Right forelimb (tissue), 1 donor: ENCODE results near the gene R3HDM2.

Experiments
- DNase-seq: peaks from one replicate; pipeline ENCODE4 v3.0.0-alpha.2; 2018

The R3HDM2 gene

GRCh38 chr12:57237932-57238853 is 192.7 kb downstream of the R3HDM2 start:
- DNase-seq: peak; percentile 48

GRCh38 chr12:57237596-57237931 is 193.3 kb downstream of the R3HDM2 start:
- no peak for DNase-seq

DNA sequence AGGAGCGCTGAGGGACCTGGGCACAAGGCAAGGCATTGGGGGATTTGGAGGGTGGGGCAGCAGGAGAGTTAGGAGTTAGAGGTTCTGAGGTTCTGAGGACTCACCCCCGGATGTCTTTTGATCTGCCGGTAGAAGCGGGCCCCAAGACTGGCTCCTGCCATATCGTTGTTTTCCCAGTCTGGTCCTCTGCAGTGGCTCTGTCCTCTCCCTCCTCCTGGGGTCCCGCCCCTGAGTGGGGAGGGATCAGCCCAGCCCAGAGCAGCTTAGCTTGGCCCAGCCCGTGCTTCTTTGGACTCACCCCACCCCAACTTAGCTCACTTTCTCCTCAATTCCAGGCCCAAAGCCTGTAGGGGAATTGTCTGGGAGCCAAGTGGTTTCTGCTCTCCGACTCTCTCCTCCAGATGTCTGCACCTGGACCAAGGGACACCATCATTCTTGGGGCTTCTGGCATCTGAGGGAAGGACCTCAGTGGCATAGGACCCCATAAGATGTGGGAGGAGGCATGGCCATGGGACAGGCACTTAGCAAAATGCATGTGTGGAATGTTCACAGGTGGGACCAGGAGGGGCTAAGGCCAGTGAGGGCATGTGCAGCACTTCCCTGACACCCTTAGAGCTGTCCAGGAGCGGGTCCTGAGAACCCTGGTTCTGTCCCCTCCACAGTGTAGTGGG is 193.8 kb downstream of the R3HDM2 start:
- peak; percentile 74 for DNase-seq

DNA sequence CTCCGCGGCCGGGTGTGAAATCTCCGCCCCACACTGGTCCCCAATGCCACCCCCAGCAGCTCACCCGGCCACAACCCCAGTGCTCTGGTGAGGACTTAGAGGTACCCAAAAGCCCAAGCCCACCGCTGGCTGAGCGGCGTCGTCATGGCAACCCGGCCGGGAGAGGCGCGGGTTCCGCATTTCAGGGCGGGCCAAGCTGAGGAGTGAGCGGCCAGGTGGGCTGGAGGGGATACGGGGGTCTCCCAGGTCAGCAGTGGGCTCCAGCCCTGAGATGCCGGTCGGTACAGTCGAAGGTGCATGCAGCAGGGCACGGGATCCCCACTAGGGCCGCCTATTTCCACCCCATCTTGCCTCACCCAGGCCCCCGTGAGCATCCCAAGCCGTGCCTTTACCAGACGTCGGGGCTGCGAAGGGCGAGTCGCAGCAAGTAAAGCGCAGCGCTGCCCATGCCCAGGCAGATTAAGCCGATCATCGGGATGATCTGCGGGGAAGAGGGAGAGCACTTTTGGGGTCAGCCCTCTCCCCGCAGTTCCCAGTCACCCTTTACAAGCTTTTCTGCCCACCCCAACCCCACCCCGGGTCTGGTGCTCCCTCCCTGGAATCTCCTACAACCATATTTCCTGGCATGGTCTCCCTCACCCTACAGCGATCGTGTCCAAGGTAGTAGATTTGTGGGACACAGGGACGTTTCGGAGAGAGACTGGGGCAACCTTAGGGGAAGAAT is 194.5 kb downstream of the R3HDM2 start:
- peak; percentile 61 for DNase-seq

- no peak for DNase-seq
These were observed 195.1 kb downstream of the R3HDM2 start for GRCh38 chr12:57235728-57236131.

DNA sequence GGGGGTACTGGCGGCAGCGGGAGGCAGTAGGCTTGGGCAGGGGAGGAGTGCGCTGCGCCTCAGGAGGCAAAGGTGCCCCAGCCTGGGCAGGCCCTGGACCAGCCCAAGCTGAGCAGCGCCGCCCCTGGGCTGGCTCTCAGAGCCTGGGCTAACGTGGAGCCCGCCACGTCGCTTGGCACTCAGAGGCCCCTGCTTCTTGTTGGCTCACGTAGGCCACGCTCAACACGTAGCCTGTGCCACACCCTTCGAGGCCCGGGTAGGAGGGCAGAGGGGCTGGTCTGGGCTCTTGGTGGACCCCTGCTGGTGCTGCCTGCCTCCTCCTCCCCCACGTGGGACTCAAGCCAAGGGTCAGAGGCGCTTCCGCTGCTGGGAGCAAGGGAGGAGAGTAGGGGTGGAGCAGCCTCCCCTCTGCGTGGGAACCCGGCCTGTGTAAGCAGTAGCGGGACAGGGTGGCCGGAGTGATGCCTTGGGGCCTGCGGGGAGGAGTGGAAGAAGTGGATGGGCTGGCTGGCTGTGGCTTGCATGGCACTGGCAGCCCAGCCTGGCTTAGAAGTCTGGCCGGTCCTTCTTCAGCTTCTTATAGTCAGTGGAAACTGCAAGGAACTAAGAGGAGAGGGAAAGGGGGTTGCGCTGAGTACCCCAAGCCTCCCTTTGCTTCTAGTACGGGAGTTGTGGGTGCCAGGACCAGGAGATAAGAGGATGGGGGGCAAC is 195.7 kb downstream of the R3HDM2 start:
- peak; percentile 79 for DNase-seq

- DNase-seq: no peak
These were observed 196.2 kb downstream of the R3HDM2 start for GRCh38 chr12:57234571-57235016.

- no peak for DNase-seq
These were observed 196.6 kb downstream of the R3HDM2 start for GRCh38 chr12:57234233-57234570.

GRCh38 chr12:57233357-57234232 is 197.2 kb downstream of the R3HDM2 start:
- no peak for DNase-seq

DNA sequence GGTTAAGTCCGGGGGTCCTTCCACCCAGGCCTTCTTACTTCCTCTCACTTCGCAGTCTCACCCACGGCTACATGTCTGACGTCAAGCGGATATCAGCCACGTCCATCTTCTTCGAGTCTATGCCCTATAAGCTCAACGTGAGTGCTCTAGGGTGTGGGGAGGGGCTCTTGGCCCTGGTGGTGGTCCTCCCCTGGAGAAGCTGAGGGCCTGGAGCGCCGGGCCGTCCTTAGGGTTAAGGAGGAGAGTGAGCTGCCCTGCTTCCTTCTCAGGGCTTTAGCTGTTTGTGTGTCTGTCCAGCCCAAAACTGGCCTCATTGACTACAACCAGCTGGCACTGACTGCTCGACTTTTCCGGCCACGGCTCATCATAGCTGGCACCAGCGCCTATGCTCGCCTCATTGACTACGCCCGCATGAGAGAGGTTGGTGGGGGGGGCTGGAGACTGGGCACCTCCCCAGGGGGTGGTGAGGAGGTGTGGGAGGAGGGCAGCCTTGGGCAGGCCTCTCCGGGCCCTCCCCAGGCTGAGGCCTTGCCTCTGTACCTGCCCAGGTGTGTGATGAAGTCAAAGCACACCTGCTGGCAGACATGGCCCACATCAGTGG is 198.6 kb downstream of the R3HDM2 start:
- DNase-seq: no peak

- no peak for DNase-seq
These were observed 199.4 kb downstream of the R3HDM2 start for GRCh38 chr12:57231276-57232021.

GRCh38 chr12:57230381-57231155 is 200.3 kb downstream of the R3HDM2 start:
- no peak for DNase-seq

GRCh38 chr12:57229634-57230380 is 201.0 kb downstream of the R3HDM2 start, which contains the start of gene SHMT2:
Gene SHMT2, plus strand, starts transcription at chr12:57229711. Its CDS starts 68 bp downstream, at chr12:57229779.
- peak; percentile 92 for DNase-seq

DNA sequence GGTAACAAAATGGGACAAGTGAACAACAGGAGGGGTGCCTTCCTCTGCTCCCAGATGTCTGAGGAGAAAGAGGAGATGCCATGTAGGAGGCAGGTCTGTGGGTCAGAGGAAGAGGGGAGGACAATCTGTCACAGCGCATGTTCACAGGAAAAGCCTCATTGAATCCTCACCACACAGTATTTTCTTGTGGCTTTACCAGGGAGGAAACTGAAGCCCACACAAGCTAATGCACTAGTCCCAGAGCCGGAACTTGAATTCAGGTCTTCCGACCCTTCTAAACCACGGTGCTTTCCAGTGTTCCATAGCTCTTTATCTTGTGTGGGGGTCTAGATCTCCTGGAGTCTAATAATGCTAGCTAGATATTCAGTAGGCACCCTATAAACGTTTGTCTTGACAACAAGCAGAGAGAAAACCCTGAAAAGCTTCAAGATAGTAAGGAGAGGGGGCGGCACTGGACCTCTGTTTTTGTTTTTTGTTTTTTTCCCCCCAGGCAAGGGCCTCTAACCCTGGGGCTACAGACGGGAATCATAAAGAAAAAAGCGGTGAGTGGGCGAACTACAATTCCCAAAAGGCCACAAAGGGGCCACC is 201.7 kb downstream of the R3HDM2 start:
- DNase-seq: no peak

- DNase-seq: no peak
These were observed 203.3 kb downstream of the R3HDM2 start for GRCh38 chr12:57227315-57228115.

GRCh38 chr12:57226588-57227314 is 204.1 kb downstream of the R3HDM2 start:
- DNase-seq: no peak

DNA sequence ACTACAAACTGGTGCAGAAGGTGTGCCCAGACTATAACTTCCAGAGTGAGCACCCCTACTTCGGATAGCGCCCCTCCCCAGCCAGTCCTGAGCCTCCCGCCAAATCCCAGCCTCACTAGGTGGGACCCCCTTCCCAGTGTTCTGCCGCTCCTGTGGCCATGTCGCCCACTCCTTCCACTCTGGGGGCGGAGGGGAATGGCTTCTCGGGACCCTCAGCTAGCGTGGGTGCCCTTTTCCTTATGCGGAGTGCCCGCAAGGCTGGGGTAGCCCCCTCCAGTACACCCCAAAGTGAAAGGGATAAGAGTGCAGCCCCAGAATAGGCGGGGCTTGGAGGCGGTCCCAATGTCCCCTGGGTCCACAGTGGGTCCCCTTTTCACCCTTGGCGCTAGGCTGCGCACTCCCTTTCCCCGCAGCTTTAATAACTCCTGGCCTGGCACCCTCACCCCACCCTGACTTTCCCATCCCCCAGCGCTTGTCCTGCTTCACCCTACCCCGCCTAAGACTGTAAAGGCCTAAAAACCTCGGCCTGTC is 205.1 kb downstream of the R3HDM2 start:
- no peak for DNase-seq
